HG02981 (cell line): ENCODE data around the gene FAU.

Source experiments
- ATAC-seq: cut with Tn5 transposase; IDR thresholded peaks from one replicate; pipeline ENCODE4 v1.9.1; 2021; ENCODE audit warnings: mild to moderate bottlenecking, moderate library complexity; ENCODE audit not compliant: unreplicated experiment

FAU gene

GRCh38 chr11:65083834-65084597 lies 37.9 kb downstream of the FAU start, which contains the start of the genes CDCA5 and ZFPL1:
TSS of gene CDCA5 (minus strand) at chr11:65084040. CDS start at chr11:65083978, 62 bp downstream.
TSS of gene ZFPL1 (plus strand) at chr11:65084222. CDS start at chr11:65084699, 477 bp downstream.
- peak; percentile 67 for ATAC-seq

GRCh38 chr11:65083134-65083833 lies 38.6 kb downstream of the FAU start:
- ATAC-seq, result no peak

- ATAC-seq, result no peak
Observed at GRCh38 chr11:65078786-65079342, 43.1 kb downstream of the FAU start.

- no peak for ATAC-seq
Observed at GRCh38 chr11:65078151-65078550, 43.8 kb downstream of the FAU start.

- ATAC-seq, result no peak
Observed at GRCh38 chr11:65077451-65077850, 44.5 kb downstream of the FAU start.

- no peak for ATAC-seq
Observed at GRCh38 chr11:65072631-65072966, 49.3 kb downstream of the FAU start.

GRCh38 chr11:65071907-65072630 lies 49.9 kb downstream of the FAU start:
- ATAC-seq, result no peak
